Epithelial cell of alveolus of lung (primary cell): Measurements from ENCODE around the gene RCOR3. TPM values are rescaled to one million over a fixed set of nuclear protein-coding genes. Genes with fewer than 3 reads are reported as not detected.

Experiments used
- total RNA-seq: library from RNA; depleted of rRNA; stranded (reverse); fragments of >200 nt; gene quantifications from 2 replicates; pipeline ENCODE4 v1.2.1, GENCODE V29; 2015

Gene RCOR3
- 11.9 and 17.6 TPM in 2 replicates for total RNA-seq

GRCh38 chr1:211258756-211259637, at the start of gene RCOR3:
Gene RCOR3 (plus strand): TSS chr1:211259366. CDS start chr1:211259561, 195 bp downstream.

GRCh38 chr1:211326528-211327345, 67.6 kb downstream of the RCOR3 start, which contains the start of gene TRAF5:
Gene TRAF5 (plus strand): TSS chr1:211326833. CDS start chr1:211353240, 26,407 bp downstream.

Other genes starting within 250 kb of the RCOR3 start
- 0.78 TPM in 1 of 2 replicates, not detected in the other for gene KCNH1, start 125.2 kb upstream of the RCOR3 start, total RNA-seq
- gene TRAF5, start 67.5 kb downstream of the RCOR3 start, total RNA-seq, result 6.3 and 7.7 TPM in 2 replicates
- not detected in 2 replicates for gene RD3, start 232.8 kb downstream of the RCOR3 start, total RNA-seq